SK-N-SH treated with all-trans-retinoic acid at 6 μM for 48 hours (cell line): ENCODE results near the gene RNF128.

Source experiments
- ATAC-seq: fragments of 200-7000 bp; cut with Tn5 transposase; 3 replicates; pipeline ENCODE4 v1.9.1; 2020; ENCODE audit warnings: mild to moderate bottlenecking, moderate library complexity
- ARNTL ChIP-seq: fragments of 450-650 bp; formaldehyde crosslinking; IDR thresholded peaks from 2 replicates; pipeline ENCODE4 v1.5.0; 2020; ENCODE audit warnings: low read depth, mild to moderate bottlenecking, moderate library complexity, borderline replicate concordance
- BACH2 ChIP-seq: fragments of 250-450 bp; sonication (Bioruptor Pico); IDR thresholded peaks from 2 replicates; pipeline ENCODE4 v1.9.0; 2021; ENCODE audit warnings: mild to moderate bottlenecking, borderline replicate concordance
- CSDC2 ChIP-seq: fragments of 250-450 bp; sonication (Bioruptor Pico); IDR thresholded peaks from 2 replicates; pipeline ENCODE4 v1.5.0; 2020; ENCODE audit warnings: mild to moderate bottlenecking, moderate library complexity
- ESRRG ChIP-seq: fragments of 250-450 bp; sonication (Bioruptor Pico); IDR thresholded peaks from 2 replicates; pipeline ENCODE4 v1.6.1; 2021; ENCODE audit warnings: mild to moderate bottlenecking
- GLIS3 ChIP-seq: fragments of 250-450 bp; sonication (Bioruptor Pico); IDR thresholded peaks from 2 replicates; pipeline ENCODE4 v1.5.0; 2020; ENCODE audit warnings: mild to moderate bottlenecking, moderate library complexity
- ISL1 ChIP-seq: fragments of 250-450 bp; sonication (Bioruptor Pico); IDR thresholded peaks from 2 replicates; pipeline ENCODE4 v2.1.2; 2022; ENCODE audit warnings: mild to moderate bottlenecking, moderate library complexity
- OSR1 ChIP-seq: fragments of 250-450 bp; sonication (Bioruptor Pico); IDR thresholded peaks from 2 replicates; pipeline ENCODE4 v1.8.0; 2022; ENCODE audit warnings: moderate library complexity, mild to moderate bottlenecking, inconsistent platforms
- PATZ1 ChIP-seq: fragments of 250-450 bp; sonication (Bioruptor Pico); IDR thresholded peaks from 2 replicates; pipeline ENCODE4 v1.8.0; 2020; ENCODE audit warnings: mild to moderate bottlenecking, moderate library complexity, borderline replicate concordance
- PPARA ChIP-seq: fragments of 250-450 bp; sonication (Bioruptor Pico); IDR thresholded peaks from 2 replicates; pipeline ENCODE4 v1.5.0; 2020; ENCODE audit warnings: mild to moderate bottlenecking, borderline replicate concordance
- RARB ChIP-seq: fragments of 250-450 bp; sonication (Bioruptor Pico); IDR thresholded peaks from 2 replicates; pipeline ENCODE4 v1.8.0; 2021; ENCODE audit warnings: mild to moderate bottlenecking, moderate library complexity
- SNAI2 ChIP-seq: fragments of 250-450 bp; sonication (Bioruptor Pico); IDR thresholded peaks from 2 replicates; pipeline ENCODE4 v1.5.0; 2020; ENCODE audit warnings: mild to moderate bottlenecking, moderate library complexity
- TCF4 ChIP-seq: fragments of 250-450 bp; sonication (Bioruptor Pico); IDR thresholded peaks from 2 replicates; pipeline ENCODE4 v1.8.0; 2021; ENCODE audit warnings: mild to moderate bottlenecking, moderate library complexity, borderline replicate concordance
- TOX ChIP-seq: fragments of 250-450 bp; sonication (Bioruptor Pico); IDR thresholded peaks from 2 replicates; pipeline ENCODE4 v1.8.0; 2021; ENCODE audit warnings: mild to moderate bottlenecking, moderate library complexity, borderline replicate concordance
- ZC3H10 ChIP-seq: fragments of 250-450 bp; sonication (Bioruptor Pico); IDR thresholded peaks from 2 replicates; pipeline ENCODE4 v1.5.1; 2021; ENCODE audit warnings: mild to moderate bottlenecking, moderate library complexity
- ZFP3 ChIP-seq: fragments of 250-450 bp; sonication (Bioruptor Pico); IDR thresholded peaks from 2 replicates; pipeline ENCODE4 v1.5.0; 2020; ENCODE audit warnings: mild to moderate bottlenecking, moderate library complexity
- ZFP30 ChIP-seq: fragments of 450-650 bp; formaldehyde crosslinking; IDR thresholded peaks from 2 replicates; pipeline ENCODE4 v1.5.0; 2022; ENCODE audit warnings: mild to moderate bottlenecking, moderate library complexity
- ZNF565 ChIP-seq: fragments of 450-650 bp; formaldehyde crosslinking; conservative IDR thresholded peaks from 2 replicates; pipeline ENCODE4 v1.5.0; 2020; ENCODE audit warnings: low read depth, mild to moderate bottlenecking, moderate library complexity
- ZNF70 ChIP-seq: fragments of 450-650 bp; formaldehyde crosslinking; IDR thresholded peaks from 2 replicates; pipeline ENCODE4 v1.5.0; 2020; ENCODE audit warnings: mild to moderate bottlenecking, moderate library complexity
- ZNF8 ChIP-seq: fragments of 450-650 bp; formaldehyde crosslinking; IDR thresholded peaks from 2 replicates; pipeline ENCODE4 v1.5.0; 2020; ENCODE audit warnings: mild to moderate bottlenecking, moderate library complexity
- TF ChIP-seq, protein P1 (sequence below): fragments of 250-450 bp; sonication (Bioruptor Pico); IDR thresholded peaks from 2 replicates; pipeline ENCODE4 v1.5.1; 2020; ENCODE audit warnings: low read depth, mild to moderate bottlenecking, moderate library complexity
- TF ChIP-seq, protein P2 (sequence below): fragments of 250-450 bp; sonication (Bioruptor Pico); IDR thresholded peaks from 2 replicates; pipeline ENCODE4 v1.5.1; 2021; ENCODE audit warnings: mild to moderate bottlenecking, moderate library complexity
- TF ChIP-seq, protein P3 (sequence below): fragments of 250-450 bp; sonication (Bioruptor Pico); IDR thresholded peaks from 2 replicates; pipeline ENCODE4 v1.5.0; 2020; ENCODE audit warnings: mild to moderate bottlenecking, moderate library complexity

The RNF128 gene

DNA sequence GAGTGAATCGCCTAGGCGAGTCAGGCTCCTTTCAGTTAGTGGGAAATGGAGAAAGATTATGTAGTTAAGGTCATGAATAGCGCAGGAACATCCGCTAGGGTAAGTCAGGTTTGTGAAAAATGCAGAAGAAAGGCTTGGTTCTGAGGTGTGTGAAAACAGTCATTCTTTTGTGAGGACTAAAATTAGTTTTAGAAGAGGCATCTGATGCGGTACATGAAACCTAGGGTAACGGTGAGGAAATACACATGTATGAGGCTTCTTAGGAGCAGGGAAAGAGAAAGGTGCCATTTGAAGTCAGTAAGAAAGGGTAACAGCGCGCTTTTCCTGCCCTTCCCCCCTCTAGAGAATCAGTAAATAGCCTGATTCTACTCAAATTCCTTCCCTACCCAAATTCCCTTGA is 570 bp upstream of the RNF128 start:
- TF ChIP-seq GLIS3 (CRISPR knock-in tag) = no peak
- no peak for TF ChIP-seq BACH2
- TF ChIP-seq TCF4 = no peak
- TF ChIP-seq ZC3H10 (CRISPR knock-in tag) = no peak
- no peak for TF ChIP-seq ISL1 (CRISPR knock-in tag)
- no peak for ATAC-seq

DNA sequence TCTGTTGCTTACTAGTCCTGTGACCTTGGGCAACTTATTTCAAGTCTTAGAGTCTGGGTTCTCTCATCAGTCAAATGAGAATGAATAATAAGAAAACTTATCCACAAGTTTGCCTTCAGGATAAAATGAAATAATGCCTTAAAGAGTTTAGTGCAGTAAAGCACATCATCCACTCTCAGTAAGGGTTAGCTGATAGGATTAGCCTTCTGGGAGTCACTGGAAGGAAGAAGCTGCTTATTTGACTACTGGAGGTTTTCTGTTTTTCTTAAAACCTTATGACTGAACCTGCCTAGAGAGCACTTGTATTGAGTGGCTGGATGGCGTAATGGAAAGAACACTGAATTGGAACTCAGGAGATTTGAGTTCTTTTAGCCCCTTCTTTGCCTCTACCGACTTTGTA is 1.8 kb downstream of the RNF128 start:
- TF ChIP-seq ZNF70 (CRISPR knock-in tag) (no peak), PPARA (no peak), ZNF565 (CRISPR knock-in tag) (no peak), CSDC2 (no peak), TOX (no peak), ZFP3 (CRISPR knock-in tag) (no peak), PATZ1 (CRISPR knock-in tag) (no peak), ZFP30 (no peak), ISL1 (CRISPR knock-in tag) (no peak), ESRRG (no peak), GLIS3 (CRISPR knock-in tag) (no peak), TCF4 (no peak), SNAI2 (CRISPR knock-in tag) (no peak)
- TF ChIP-seq, all 23 proteins: peak for 0
- no peak for ATAC-seq

- no peak for ATAC-seq
- TF ChIP-seq ZNF70 (CRISPR knock-in tag) (no peak), ESRRG (no peak), ZNF8 (CRISPR knock-in tag) (no peak), RARB (CRISPR knock-in tag) (no peak), ARNTL (CRISPR knock-in tag) (no peak), SNAI2 (CRISPR knock-in tag) (no peak), ZFP3 (CRISPR knock-in tag) (no peak)
- TF ChIP-seq, protein P1, sequence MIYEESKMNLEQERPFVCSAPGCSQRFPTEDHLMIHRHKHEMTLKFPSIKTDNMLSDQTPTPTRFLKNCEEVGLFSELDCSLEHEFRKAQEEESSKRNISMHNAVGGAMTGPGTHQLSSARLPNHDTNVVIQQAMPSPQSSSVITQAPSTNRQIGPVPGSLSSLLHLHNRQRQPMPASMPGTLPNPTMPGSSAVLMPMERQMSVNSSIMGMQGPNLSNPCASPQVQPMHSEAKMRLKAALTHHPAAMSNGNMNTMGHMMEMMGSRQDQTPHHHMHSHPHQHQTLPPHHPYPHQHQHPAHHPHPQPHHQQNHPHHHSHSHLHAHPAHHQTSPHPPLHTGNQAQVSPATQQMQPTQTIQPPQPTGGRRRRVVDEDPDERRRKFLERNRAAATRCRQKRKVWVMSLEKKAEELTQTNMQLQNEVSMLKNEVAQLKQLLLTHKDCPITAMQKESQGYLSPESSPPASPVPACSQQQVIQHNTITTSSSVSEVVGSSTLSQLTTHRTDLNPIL (CRISPR knock-in tag) = no peak
- TF ChIP-seq, all 23 proteins: peak for 0
These were observed 3.9 kb downstream of the RNF128 start for GRCh38 chrX:106730401-106730800.

DNA sequence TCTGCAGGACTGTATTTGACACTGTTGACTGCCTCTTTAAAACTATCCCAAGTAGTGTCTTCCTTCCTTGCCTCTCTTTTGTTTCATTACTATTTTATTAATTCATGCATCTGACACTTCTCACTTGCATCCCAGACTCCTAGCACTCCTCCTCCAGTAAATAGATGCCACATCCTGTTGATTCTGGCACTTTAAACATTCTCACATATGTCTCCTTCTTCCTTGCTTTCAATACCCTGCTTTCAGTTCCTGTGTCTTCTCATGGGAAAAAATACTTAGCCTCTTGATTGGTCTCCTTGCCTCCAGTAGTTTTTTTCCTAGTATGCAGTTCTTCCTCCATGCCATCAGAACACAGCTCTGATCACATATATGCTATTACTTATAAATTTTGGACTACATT is 5.1 kb downstream of the RNF128 start:
- TF ChIP-seq ESRRG = no peak
- TF ChIP-seq SNAI2 (CRISPR knock-in tag) = no peak
- no peak for TF ChIP-seq TCF4
- TF ChIP-seq, protein P1 (CRISPR knock-in tag) = no peak
- no peak for TF ChIP-seq ARNTL (CRISPR knock-in tag)
- no peak for TF ChIP-seq PATZ1 (CRISPR knock-in tag)
- TF ChIP-seq, protein P2, sequence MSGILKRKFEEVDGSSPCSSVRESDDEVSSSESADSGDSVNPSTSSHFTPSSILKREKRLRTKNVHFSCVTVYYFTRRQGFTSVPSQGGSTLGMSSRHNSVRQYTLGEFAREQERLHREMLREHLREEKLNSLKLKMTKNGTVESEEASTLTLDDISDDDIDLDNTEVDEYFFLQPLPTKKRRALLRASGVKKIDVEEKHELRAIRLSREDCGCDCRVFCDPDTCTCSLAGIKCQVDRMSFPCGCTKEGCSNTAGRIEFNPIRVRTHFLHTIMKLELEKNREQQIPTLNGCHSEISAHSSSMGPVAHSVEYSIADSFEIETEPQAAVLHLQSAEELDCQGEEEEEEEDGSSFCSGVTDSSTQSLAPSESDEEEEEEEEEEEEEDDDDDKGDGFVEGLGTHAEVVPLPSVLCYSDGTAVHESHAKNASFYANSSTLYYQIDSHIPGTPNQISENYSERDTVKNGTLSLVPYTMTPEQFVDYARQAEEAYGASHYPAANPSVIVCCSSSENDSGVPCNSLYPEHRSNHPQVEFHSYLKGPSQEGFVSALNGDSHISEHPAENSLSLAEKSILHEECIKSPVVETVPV (CRISPR knock-in tag) = no peak
- TF ChIP-seq ZNF70 (CRISPR knock-in tag) = no peak
- TF ChIP-seq ZFP30 = no peak
- TF ChIP-seq ZC3H10 (CRISPR knock-in tag) = no peak
- TF ChIP-seq, protein P3, sequence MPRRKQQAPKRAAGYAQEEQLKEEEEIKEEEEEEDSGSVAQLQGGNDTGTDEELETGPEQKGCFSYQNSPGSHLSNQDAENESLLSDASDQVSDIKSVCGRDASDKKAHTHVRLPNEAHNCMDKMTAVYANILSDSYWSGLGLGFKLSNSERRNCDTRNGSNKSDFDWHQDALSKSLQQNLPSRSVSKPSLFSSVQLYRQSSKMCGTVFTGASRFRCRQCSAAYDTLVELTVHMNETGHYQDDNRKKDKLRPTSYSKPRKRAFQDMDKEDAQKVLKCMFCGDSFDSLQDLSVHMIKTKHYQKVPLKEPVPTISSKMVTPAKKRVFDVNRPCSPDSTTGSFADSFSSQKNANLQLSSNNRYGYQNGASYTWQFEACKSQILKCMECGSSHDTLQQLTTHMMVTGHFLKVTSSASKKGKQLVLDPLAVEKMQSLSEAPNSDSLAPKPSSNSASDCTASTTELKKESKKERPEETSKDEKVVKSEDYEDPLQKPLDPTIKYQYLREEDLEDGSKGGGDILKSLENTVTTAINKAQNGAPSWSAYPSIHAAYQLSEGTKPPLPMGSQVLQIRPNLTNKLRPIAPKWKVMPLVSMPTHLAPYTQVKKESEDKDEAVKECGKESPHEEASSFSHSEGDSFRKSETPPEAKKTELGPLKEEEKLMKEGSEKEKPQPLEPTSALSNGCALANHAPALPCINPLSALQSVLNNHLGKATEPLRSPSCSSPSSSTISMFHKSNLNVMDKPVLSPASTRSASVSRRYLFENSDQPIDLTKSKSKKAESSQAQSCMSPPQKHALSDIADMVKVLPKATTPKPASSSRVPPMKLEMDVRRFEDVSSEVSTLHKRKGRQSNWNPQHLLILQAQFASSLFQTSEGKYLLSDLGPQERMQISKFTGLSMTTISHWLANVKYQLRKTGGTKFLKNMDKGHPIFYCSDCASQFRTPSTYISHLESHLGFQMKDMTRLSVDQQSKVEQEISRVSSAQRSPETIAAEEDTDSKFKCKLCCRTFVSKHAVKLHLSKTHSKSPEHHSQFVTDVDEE = no peak
- TF ChIP-seq ZNF565 (CRISPR knock-in tag) = no peak
- no peak for TF ChIP-seq OSR1 (CRISPR knock-in tag)
- TF ChIP-seq ZNF8 (CRISPR knock-in tag) = no peak
- TF ChIP-seq TOX = no peak
- no peak for TF ChIP-seq GLIS3 (CRISPR knock-in tag)
- TF ChIP-seq CSDC2 = no peak
- no peak for TF ChIP-seq ISL1 (CRISPR knock-in tag)
- no peak for ATAC-seq
